K562 (cell line): ENCODE data around the gene SMIM29. TPM values are rescaled to one million over a fixed set of nuclear protein-coding genes. Genes with fewer than 3 reads are reported as not detected.

ENCODE experiments used
- BCL6 ChIP-seq: fragments of 250-450 bp; sonication (Bioruptor Pico); IDR thresholded peaks from 2 replicates; pipeline ENCODE4 v1.4.0; 2020
- BRCA1 ChIP-seq, 2 experiments: fragments of 450-650 bp in 1 of 2; sonication (generic) in 1 of 2; formaldehyde crosslinking in 1 of 2; IDR thresholded peaks; 2 replicates each; pipeline versions ENCODE4 v1.5.0 to v1.6.1; 2017 to 2020; ENCODE audit warnings: mild to moderate bottlenecking in 1 of 2, missing genetic modification reagents in 1 of 2
- CBX2 ChIP-seq: fragments of 200-600 bp; sonication (generic); IDR thresholded peaks from one replicate; pipeline ENCODE4 v1.6.1; 2012; ENCODE audit warnings: mild to moderate bottlenecking, low read length, inconsistent platforms; ENCODE audit not compliant: insufficient read depth, poor library complexity, severe bottlenecking
- CCAR2 ChIP-seq: fragments of 200-400 bp; formaldehyde crosslinking; IDR thresholded peaks from 2 replicates; pipeline ENCODE4 v1.6.1; 2017; ENCODE audit warnings: mild to moderate bottlenecking, low read depth, low read length
- CREM ChIP-seq: IDR thresholded peaks from 2 replicates; pipeline ENCODE4 v1.6.1; 2014; ENCODE audit warnings: antibody characterized with exemption, low read depth
- DIDO1 ChIP-seq: fragments of 450-650 bp; IDR thresholded peaks from 2 replicates; pipeline ENCODE4 v1.6.1; 2016; ENCODE audit warnings: low read depth, missing biosample characterization, missing genetic modification characterization
- DMBX1 ChIP-seq: fragments of 250-450 bp; sonication (Bioruptor Pico); IDR thresholded peaks from 2 replicates; pipeline ENCODE4 v1.8.0; 2022; ENCODE audit warnings: inconsistent platforms, mild to moderate bottlenecking, moderate library complexity, borderline replicate concordance
- E2F3 ChIP-seq: fragments of 250-450 bp; sonication (Bioruptor Pico); IDR thresholded peaks from 2 replicates; pipeline ENCODE4 v1.4.0; 2020; ENCODE audit warnings: mild to moderate bottlenecking
- ELF2 ChIP-seq: fragments of 250-450 bp; sonication (Bioruptor Pico); IDR thresholded peaks from 2 replicates; pipeline ENCODE4 v1.5.0; 2021; ENCODE audit warnings: mild to moderate bottlenecking
- ESRRA ChIP-seq: fragments of 450-650 bp; IDR thresholded peaks from 2 replicates; pipeline ENCODE4 v1.6.1; 2014; ENCODE audit warnings: low read depth, mild to moderate bottlenecking, moderate library complexity, borderline replicate concordance
- GABPB1 ChIP-seq: sonication (generic); formaldehyde crosslinking; IDR thresholded peaks from 2 replicates; pipeline ENCODE4 v1.8.0; 2022; ENCODE audit warnings: mild to moderate bottlenecking, missing genetic modification reagents
- RBM15 ChIP-seq: fragments of 200-400 bp; formaldehyde crosslinking; IDR thresholded peaks from 2 replicates; pipeline ENCODE4 v1.6.1; 2018; ENCODE audit warnings: mild to moderate bottlenecking, low read length, moderate library complexity; ENCODE audit not compliant: insufficient read depth
- SMAD4 ChIP-seq: fragments of 250-450 bp; sonication (Bioruptor Pico); conservative IDR thresholded peaks from 2 replicates; pipeline ENCODE4 v1.8.0; 2021; ENCODE audit warnings: inconsistent platforms, mild to moderate bottlenecking, moderate library complexity
- TARDBP ChIP-seq: fragments of 450-650 bp; IDR thresholded peaks from 2 replicates; pipeline ENCODE4 v1.6.1; 2016
- ZC3H8 ChIP-seq: fragments of 450-650 bp; IDR thresholded peaks from 2 replicates; pipeline ENCODE4 v1.6.1; 2017
- ZNF778 ChIP-seq: fragments of 450-650 bp; formaldehyde crosslinking; IDR thresholded peaks from 2 replicates; pipeline ENCODE4 v1.4.0; 2020; ENCODE audit warnings: mild to moderate bottlenecking, moderate library complexity
- polyA plus RNA-seq, 8 experiments: library from polyadenylated mRNA; depleted of rRNA in 4 of 8; stranded (reverse) in 5 of 8; unstranded in 3 of 8; fragments of >200 nt; fragmentation: Nextera tagmentation in 2 of 8; fragmentation: Illumina TruSeq in 1 of 8; extraction: Ambion mirVana in 2 of 8; extraction: Trizol in 1 of 8; gene quantifications; 2 replicates each; pipeline versions ENCODE4 v1.2.1 to v1.2.3, GENCODE V29; 2011 to 2014; ENCODE audit warnings: inconsistent platforms in 1 of 8, missing spikeins in 1 of 8
- total RNA-seq, 7 experiments: library from RNA; depleted of rRNA in 6 of 7; stranded (reverse); fragments of >200 nt in 6 of 7; fragmentation: Illumina TruSeq in 2 of 7; extraction: Trizol in 2 of 7; gene quantifications; 2 replicates each; pipeline versions ENCODE4 v1.2.1 to v1.2.3, GENCODE V29; 2011 to 2021; ENCODE audit warnings: low replicate concordance in 1 of 7
- TF ChIP-seq, protein P1 (sequence below): fragments of 450-650 bp; IDR thresholded peaks from 2 replicates; pipeline ENCODE4 v1.6.1; 2014; ENCODE audit warnings: low read depth, mild to moderate bottlenecking, moderate library complexity, borderline replicate concordance
- TF ChIP-seq, protein P2 (sequence below), 2 experiments: IDR thresholded peaks in 1 of 2; conservative IDR thresholded peaks in 1 of 2; 2 replicates each; pipeline ENCODE4 v1.6.1; 2016; ENCODE audit warnings: low read depth in 2 of 2, mild to moderate bottlenecking in 1 of 2, missing compliant biosample characterization in 1 of 2, missing genetic modification characterization in 1 of 2, moderate library complexity in 1 of 2
- TF ChIP-seq, protein P3 (sequence below): fragments of 250-450 bp; sonication (Bioruptor Pico); IDR thresholded peaks from 2 replicates; pipeline ENCODE4 v1.4.0; 2020
- TF ChIP-seq, protein P4 (sequence below): fragments of 200-800 bp; sonication (Bioruptor generic); IDR thresholded peaks from 2 replicates; pipeline ENCODE4 v1.6.1; 2017; ENCODE audit warnings: missing genetic modification characterization, missing compliant biosample characterization

SMIM29 gene
- total and polyA plus RNA-seq, 9 of the 15 experiments (the other 6 are each of a cell fraction or from before 2014, with no cell fraction given) = 6.5 to 36.7 (median 20.9) TPM

DNA sequence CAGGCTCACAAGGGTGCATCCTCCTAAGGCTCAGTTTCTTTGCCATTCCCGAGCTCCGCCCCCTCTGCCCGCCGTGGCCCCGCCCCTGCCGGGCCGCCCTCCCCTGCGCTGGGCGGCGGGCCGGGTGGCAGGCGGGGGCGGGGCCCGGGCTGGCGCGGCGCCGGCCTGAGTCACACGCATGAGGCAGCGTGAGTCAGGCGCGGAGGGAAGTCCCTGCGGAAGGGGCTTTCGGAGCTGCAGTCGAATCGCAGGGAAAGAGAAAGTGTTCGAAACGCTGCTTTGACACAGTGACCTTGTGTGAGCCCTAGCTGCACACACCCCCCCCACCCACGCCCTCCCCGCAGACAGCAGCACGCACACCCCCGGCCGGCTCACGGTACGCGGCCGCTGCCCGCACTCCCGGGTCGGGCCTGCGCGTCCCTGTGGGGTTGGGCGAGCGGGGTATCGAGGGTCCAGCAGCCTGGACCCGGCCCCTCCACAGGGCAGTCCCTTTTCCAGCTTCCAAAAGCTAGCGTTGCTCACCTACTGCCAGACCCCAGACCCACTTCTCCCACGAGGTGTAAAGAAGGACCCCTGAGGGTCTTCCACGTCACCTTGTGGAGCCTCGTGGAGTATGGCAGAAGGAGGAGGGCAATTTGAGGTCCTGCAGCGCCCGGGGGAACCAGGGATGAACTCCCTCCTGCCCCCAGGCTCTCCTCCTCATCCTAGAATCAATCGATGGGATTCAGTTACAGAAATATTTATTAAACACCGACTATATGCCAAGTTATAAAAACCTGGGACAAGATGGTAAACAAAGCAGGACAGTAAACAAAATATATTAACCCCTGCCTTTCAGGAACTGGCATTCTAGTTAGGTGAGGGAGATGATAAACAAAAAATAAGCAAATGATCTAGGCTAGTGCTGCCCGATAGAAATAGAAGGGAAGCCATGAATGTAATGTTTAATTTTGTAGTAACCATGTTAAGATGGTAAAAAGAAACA lies 24.6 kb downstream of the SMIM29 start (continued):
- TF ChIP-seq DMBX1 (CRISPR knock-in tag) (no peak; the same call in 1 of the 2 replicates), CCAR2 (no peak), CREM (peak; percentile 85), GABPB1 (CRISPR knock-in tag) (peak; percentile 64), ZC3H8 (no peak), TARDBP (peak; percentile 29), RBM15 (no peak), BCL6 (CRISPR knock-in tag) (no peak), DIDO1 (no peak), ZNF778 (CRISPR knock-in tag) (no peak), CBX2 (no peak), E2F3 (no peak; the same call in 1 of the 2 replicates), ELF2 (peak; percentile 52; the same call in 1 of the 2 replicates), BRCA1 (IDR thresholded peaks at IDR 0.05) (no peak), BRCA1 (CRISPR knock-in tag; IDR thresholded peaks at IDR 0.05) (0 out of 2 replicates have a peak, but pooled peaks have one; percentile 46), SMAD4 (CRISPR knock-in tag) (peak; percentile 78), ESRRA (peak; percentile 99)
- TF ChIP-seq, protein P1, sequence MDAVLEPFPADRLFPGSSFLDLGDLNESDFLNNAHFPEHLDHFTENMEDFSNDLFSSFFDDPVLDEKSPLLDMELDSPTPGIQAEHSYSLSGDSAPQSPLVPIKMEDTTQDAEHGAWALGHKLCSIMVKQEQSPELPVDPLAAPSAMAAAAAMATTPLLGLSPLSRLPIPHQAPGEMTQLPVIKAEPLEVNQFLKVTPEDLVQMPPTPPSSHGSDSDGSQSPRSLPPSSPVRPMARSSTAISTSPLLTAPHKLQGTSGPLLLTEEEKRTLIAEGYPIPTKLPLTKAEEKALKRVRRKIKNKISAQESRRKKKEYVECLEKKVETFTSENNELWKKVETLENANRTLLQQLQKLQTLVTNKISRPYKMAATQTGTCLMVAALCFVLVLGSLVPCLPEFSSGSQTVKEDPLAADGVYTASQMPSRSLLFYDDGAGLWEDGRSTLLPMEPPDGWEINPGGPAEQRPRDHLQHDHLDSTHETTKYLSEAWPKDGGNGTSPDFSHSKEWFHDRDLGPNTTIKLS = no peak
- TF ChIP-seq, protein P2, sequence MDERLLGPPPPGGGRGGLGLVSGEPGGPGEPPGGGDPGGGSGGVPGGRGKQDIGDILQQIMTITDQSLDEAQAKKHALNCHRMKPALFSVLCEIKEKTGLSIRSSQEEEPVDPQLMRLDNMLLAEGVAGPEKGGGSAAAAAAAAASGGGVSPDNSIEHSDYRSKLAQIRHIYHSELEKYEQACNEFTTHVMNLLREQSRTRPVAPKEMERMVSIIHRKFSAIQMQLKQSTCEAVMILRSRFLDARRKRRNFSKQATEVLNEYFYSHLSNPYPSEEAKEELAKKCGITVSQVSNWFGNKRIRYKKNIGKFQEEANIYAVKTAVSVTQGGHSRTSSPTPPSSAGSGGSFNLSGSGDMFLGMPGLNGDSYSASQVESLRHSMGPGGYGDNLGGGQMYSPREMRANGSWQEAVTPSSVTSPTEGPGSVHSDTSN (CRISPR knock-in tag; IDR thresholded peaks at IDR 0.05; ENCODE audit: low read depth) = no peak
- TF ChIP-seq, protein P2 (tag; conservative IDR thresholded peaks at IDR 0.05; ENCODE audit: low read depth) = no peak
- TF ChIP-seq, protein P3, sequence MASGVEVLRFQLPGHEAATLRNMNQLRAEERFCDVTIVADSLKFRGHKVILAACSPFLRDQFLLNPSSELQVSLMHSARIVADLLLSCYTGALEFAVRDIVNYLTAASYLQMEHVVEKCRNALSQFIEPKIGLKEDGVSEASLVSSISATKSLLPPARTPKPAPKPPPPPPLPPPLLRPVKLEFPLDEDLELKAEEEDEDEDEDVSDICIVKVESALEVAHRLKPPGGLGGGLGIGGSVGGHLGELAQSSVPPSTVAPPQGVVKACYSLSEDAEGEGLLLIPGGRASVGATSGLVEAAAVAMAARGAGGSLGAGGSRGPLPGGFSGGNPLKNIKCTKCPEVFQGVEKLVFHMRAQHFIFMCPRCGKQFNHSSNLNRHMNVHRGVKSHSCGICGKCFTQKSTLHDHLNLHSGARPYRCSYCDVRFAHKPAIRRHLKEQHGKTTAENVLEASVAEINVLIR = no peak; the same call in 1 of the 2 replicates
- TF ChIP-seq, protein P4, sequence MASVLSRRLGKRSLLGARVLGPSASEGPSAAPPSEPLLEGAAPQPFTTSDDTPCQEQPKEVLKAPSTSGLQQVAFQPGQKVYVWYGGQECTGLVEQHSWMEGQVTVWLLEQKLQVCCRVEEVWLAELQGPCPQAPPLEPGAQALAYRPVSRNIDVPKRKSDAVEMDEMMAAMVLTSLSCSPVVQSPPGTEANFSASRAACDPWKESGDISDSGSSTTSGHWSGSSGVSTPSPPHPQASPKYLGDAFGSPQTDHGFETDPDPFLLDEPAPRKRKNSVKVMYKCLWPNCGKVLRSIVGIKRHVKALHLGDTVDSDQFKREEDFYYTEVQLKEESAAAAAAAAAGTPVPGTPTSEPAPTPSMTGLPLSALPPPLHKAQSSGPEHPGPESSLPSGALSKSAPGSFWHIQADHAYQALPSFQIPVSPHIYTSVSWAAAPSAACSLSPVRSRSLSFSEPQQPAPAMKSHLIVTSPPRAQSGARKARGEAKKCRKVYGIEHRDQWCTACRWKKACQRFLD (CRISPR knock-in tag) = peak; percentile 79
